PC-9 (cell line): ENCODE data around the gene CRYZL1.

Experiments used
- CTCF ChIP-seq: fragments of 200-600 bp; sonication (generic); conservative IDR thresholded peaks from 2 replicates; pipeline ENCODE4 v1.6.1; 2017; ENCODE audit warnings: mixed run types, antibody characterized with exemption, mild to moderate bottlenecking, moderate library complexity
- EZH2 ChIP-seq: fragments of 200-600 bp; sonication (generic); IDR thresholded peaks from 2 replicates; pipeline ENCODE4 v1.8.0; 2017; ENCODE audit warnings: antibody characterized with exemption, low read depth

- TF ChIP-seq CTCF, result no peak
- no peak for TF ChIP-seq EZH2
Observed at GRCh38 chr21:33634254-33634653, 7.3 kb downstream of the CRYZL1 start.
